GM04504 (cell line): Measurements from ENCODE around the gene BARX2.

Experiments
- DNase-seq: peaks from one replicate; pipeline ENCODE4 v3.0.0-alpha.2; 2012; ENCODE audit warnings: low read depth

Gene BARX2

GRCh38 chr11:129374081-129374992 is 1.3 kb upstream of the BARX2 start:
- DNase-seq, result no peak

- DNase-seq, result no peak
These were observed 476 bp upstream of the BARX2 start for GRCh38 chr11:129374993-129375750.

- no peak for DNase-seq
These were observed 1.2 kb downstream of the BARX2 start for GRCh38 chr11:129376658-129377341.

GRCh38 chr11:129377739-129378138 is 2.1 kb downstream of the BARX2 start:
- no peak for DNase-seq

GRCh38 chr11:129380413-129380812 is 4.8 kb downstream of the BARX2 start:
- DNase-seq, result no peak

GRCh38 chr11:129382583-129382982 is 6.9 kb downstream of the BARX2 start:
- DNase-seq, result no peak

- DNase-seq, result no peak
These were observed 7.4 kb downstream of the BARX2 start for GRCh38 chr11:129383060-129383459.

GRCh38 chr11:129383502-129383901 is 7.9 kb downstream of the BARX2 start:
- no peak for DNase-seq

- no peak for DNase-seq
These were observed 8.8 kb downstream of the BARX2 start for GRCh38 chr11:129384415-129384814.

- DNase-seq, result no peak
These were observed 10.2 kb downstream of the BARX2 start for GRCh38 chr11:129385801-129386200.

GRCh38 chr11:129386795-129387397 is 11.2 kb downstream of the BARX2 start:
- no peak for DNase-seq

GRCh38 chr11:129387434-129387833 is 11.8 kb downstream of the BARX2 start:
- DNase-seq, result no peak

- no peak for DNase-seq
These were observed 13.2 kb downstream of the BARX2 start for GRCh38 chr11:129388824-129389223.

GRCh38 chr11:129390303-129390821 is 14.7 kb downstream of the BARX2 start:
- DNase-seq, result no peak

- no peak for DNase-seq
These were observed 15.7 kb downstream of the BARX2 start for GRCh38 chr11:129391360-129391759.

GRCh38 chr11:129391821-129392220 is 16.2 kb downstream of the BARX2 start:
- no peak for DNase-seq

GRCh38 chr11:129392995-129393394 is 17.3 kb downstream of the BARX2 start:
- DNase-seq, result no peak

GRCh38 chr11:129394709-129395108 is 19.1 kb downstream of the BARX2 start:
- no peak for DNase-seq

GRCh38 chr11:129395432-129395831 is 19.8 kb downstream of the BARX2 start:
- no peak for DNase-seq

GRCh38 chr11:129395883-129396282 is 20.2 kb downstream of the BARX2 start:
- DNase-seq, result no peak

- DNase-seq, result no peak
These were observed 20.8 kb downstream of the BARX2 start for GRCh38 chr11:129396454-129396853.
